ENCODE results near the gene FOXJ3. TPM values are rescaled to one million over a fixed set of nuclear protein-coding genes. Genes with fewer than 3 reads are reported as not detected.

Gene FOXJ3
- 15.1 and 18.1 TPM in 2 replicates for total RNA-seq

DNA sequence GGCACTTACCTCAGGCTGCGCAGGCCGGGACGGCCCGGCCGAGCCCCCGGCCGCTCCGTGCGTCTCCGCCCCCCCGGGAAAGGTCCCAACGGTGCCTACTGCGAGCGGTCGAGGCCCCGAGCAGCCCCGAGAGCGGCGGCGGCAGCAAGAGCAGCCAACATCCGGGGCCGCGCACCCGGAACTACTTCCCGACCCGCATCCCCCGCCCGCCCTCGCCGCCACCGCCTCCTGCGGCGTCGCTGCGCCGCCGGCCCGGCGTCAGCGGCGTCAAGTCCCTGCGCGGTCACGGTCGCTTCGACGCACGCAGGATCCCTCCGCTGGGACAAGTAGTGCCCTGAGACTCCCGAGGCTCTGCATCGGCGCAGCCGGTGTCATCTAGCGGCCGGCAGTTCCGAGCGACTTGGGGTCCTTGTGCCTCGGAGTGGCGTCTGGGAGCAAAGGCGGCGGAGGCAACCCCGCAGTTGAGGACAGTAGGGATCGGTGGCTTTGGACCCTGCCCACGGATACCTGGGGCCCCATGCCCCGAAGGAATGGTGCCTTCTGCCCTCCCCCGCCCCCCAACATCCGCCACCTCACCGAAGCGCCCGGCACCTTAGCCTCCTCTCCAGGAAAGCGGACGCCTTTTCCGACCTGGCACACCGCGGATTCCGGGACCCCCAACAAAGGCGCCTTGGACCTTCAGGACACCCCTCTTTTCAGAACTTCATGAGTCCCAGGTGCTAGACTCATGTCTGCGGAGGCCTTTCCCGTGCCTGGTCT lies at the start of gene FOXJ3:
Gene FOXJ3 (minus strand): TSS at position 186 of the 759 bp plus-strand sequence. CDS start 24,142 bp downstream, outside the sequence.
- DNase-seq (ENCODE audit: low read depth in 2 of 2) = peak; percentile 90 to 96

DNA sequence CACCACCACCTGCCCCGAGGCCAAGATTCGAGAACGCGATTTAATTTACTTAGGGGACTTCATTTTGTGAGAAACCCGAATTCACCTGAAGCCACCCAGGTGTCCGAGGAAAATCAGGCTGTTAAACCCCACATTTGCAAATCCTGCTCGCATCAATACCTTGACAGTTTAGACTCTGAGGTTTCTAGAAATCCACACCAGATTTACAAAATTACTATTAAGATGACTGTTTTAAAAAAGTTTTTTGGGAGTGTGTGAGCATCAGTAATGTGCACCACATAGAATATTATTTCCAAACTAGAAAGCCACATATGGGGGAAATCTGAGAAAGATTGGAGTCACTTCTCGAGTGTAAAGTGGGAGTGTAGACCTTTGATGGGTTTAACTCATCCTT lies 46.2 kb upstream of the FOXJ3 start:
- no peak for DNase-seq (ENCODE audit: low read depth in 2 of 2)

DNA sequence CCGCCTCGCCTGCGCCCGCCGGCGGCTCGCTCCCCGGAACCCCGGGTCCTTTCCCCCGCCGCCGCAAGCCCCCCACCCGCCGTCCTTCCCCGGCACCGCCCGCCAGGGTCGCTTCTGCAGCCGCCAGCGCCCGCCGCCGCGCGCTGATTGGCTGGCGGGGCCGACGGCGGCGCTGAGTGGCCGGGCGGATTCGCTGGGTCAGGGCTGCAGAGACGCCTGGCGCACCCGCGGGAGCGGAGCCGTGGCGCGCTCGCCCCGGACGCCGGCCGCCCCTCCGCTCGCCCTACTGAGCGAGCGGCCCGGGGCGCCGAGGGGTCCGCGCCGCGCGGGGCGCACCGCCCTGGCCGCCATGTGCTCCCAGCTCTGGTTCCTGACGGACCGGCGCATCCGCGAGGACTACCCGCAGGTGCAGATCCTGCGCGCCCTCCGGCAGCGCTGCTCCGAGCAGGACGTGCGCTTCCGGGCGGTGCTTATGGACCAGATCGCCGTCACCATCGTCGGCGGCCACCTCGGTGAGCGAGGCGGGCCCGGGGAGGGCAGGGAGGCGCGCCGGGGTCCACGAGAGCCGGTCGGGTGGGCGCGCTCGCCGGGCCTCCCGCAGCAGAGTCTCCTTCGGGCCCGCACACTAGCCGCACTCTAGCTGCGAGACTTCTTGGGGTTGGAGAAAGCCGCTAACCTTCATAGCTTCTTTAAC lies 45.7 kb upstream of the FOXJ3 start, which contains the start of gene RIMKLA:
Gene RIMKLA (plus strand): TSS at position 207 of the 694 bp plus-strand sequence. CDS start 143 bp downstream, at position 350.
- peak in 1 of 2 donors; percentile 50 for DNase-seq (ENCODE audit: low read depth in 2 of 2)

DNA sequence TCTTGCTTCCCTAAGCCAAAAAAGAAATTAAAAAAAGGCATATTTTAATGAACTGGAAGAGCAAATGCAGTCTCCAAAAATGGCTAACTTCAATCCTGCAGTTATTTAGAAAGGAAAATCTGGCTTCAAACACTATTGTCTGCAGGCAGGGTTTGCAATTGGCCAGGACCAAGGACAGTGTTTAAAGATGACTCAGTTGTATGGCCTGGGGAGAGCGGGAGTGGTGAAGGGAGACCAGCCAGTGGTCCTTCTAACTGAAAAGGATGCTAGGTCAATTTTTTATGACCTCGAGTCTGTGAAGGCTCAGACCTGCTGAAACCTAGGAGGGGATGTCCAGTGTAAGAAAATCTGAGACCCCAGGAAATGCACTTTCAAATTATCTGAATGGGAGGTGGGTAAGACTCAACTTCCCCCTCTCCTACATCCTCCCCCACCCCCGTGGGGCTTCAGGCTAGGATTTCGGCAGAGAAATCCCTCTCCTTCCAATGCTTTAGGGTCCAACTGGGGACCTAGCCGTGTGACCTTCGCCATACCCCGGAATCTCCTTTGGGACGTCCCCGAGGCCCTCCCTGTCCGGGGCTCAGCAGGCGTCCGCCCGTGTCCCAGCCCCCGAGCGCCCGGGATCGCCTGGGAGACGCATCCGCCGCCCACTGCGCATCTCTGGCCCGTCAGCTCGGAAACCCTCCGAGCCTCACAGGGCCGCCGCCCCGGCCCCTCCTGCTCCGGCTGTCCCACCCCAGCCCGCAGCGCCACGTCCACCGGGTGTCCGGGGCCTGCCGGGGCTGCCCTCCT lies 45.0 kb upstream of the FOXJ3 start:
- DNase-seq (ENCODE audit: low read depth in 2 of 2) = peak; percentile 9 to 18

DNA sequence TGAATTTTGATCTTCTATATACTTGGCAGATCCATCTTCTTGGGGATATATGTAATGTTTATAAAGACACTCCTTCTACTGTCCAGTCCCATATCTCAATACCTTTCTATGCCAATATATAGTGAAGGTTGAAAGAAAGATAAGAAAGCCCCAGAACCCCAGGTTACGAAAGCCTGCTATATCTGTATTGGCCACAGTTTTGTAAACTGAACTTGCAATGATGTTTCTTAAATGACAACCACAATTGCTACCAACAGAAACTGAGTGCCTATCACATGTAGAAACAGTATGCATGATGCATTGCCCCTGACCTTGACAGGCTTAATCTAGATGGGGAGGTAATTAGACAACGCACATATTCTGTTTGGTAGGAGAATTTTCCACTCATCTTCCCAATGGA lies 37.8 kb upstream of the FOXJ3 start:
- no peak for DNase-seq (ENCODE audit: low read depth in 2 of 2)

DNA sequence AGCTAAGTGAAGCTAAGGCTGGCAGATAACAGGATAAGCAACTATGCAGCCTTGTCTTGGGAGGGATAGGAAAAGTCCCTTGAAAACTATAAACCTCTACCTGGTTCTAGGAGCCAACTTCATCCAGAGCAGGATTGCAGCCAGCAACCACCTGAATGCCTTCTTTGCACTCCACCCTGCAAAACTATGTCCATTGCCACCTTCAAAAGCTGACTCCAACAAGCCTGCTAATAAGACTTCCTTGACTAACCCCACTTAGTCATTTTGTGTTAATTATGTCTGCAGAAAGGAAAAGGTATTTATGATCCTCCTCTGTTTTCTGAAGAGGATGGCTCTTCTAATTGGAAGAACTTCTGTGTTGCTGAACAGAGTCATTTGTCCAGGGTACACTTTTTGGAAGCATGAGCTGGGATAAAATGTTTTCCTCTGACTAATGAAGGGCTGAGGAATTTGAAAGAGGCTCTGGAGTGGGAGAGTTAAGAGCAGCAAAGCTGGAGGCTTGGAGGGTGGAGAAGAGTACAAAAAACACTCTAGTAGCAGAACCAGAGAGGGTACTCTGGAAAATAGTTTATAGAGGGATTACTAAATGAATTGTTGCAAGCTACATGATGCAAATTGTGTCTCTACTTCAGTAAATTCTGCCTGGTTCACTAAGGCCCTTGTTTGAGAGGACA lies 36.0 kb upstream of the FOXJ3 start:
- no peak for DNase-seq (ENCODE audit: low read depth in 2 of 2)

DNA sequence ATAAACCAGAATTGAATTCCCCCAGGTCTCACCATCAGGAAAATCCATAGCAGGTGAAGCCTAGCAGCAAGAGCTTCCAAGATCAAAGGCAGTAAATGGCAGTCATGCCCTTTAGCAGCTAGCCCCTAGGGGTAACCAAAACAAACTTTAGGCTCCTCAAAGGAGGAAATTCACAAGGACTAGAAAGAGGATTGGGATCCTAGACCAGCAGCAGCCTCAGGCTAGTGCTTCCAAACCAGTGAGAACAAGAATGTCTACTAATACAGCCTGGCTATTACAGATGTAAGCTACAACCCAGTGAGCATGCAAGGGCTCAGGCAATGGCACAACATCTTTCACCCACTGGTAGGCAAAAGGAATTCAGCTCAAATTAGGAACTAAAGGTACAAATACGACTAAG lies 34.4 kb upstream of the FOXJ3 start:
- DNase-seq (ENCODE audit: low read depth in 2 of 2) = no peak

DNA sequence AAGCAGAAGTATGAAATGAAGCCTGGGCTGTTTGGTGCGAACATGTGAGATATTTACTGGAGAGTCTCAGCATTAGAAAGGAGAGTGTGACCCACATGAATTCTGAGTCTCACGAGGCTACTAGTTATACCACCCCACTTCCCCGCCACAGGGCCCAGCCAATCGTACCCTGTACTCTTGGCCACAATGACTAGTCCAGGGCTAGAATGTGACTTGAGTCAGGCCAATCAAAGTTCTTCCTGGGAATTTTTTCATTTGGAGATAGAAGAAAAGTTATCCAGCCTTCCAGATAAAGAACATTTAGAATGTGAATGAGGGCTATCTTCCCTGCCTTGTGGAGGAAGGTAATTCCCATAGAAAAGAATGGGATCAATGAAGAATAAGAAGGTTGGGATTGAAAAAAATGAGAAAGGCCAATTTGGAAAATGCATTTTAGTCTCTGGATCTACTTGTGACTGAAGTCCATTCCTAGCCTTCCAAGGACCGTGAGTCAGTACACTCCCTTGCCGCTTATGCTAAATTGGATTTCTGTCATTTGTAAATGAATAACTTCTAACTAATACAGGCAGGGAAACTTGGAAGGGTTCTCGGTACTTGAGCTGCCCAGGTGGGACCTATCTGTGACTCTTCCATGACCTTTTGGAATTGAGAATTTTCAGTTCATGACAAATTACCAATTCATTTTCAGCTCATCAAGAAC lies 33.2 kb upstream of the FOXJ3 start:
- DNase-seq (ENCODE audit: low read depth in 2 of 2) = no peak

DNA sequence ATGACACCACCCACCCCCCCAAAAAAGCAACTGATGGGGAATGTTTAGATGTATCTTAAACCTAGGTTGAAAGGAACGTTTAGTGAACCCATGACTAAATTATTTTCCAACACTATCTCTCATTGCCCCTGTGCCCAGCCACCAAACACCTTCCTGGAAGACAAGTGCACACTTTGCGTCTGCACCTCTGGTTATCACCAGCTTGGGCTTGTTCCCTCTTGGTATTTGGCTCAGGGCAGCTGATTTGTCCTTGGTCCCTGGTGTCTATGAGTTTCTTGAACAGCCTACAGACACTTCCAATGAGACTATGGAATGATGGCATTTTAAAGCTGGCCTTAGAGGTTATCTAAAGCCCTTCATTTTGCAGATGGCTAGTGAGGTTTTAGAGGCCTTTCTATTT lies 30.1 kb upstream of the FOXJ3 start:
- DNase-seq (ENCODE audit: low read depth in 2 of 2) = no peak

DNA sequence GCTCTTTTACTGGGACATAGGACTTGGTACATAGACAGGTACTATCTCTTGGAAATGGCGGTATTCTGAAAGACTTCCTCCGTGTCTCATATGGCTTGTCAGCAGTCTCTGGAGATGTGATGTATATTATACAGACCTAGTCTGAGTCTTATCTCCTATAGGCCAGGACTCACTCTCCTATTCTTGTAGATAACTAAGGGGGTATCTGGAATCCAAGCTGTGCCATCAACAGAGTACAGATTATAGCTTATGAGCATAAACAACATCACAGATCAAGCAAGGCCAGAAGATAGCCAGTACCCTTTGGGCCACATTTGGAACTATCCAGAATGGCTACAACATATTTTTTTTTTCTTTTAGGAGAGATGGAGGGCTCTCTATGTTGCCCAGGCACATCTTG lies 29.5 kb upstream of the FOXJ3 start:
- DNase-seq (ENCODE audit: low read depth in 2 of 2) = no peak

DNA sequence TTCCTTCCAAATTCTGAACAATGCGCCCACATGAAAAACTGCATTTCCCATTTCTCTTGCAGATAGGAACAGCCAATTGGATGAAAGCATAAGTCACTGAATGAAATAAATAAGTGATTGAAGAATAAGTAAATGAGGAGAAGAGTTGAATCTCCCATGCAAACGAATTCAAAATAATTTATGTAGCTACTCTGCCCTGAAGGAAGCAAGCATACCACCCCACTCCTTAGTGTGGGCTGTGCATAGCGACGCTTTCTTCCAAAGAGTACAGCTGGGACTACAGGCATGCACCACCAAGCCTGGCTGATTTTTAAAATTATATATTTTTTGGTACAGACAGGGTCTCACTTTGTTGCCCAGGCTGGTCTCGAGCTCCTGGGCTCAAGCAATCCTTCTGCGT lies 29.1 kb upstream of the FOXJ3 start:
- no peak for DNase-seq (ENCODE audit: low read depth in 2 of 2)

DNA sequence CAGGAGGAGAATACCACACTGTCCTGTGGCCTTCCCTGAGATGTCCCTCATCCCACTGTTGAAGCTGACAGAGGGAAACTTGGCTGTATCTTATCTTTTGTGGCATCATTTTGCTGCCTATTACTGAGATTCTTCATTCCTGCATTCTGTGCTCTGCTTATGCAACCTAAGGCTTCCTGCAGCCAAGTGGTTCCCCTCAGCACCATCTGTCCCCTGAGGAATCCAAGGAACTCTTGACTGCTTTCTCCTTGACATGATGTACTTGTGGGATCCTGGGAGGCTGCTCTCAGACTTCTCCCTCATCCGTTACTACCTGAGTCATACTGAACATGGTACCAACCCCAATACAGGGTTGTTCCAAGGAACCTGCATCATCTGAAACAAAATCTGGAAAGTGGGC lies 24.4 kb upstream of the FOXJ3 start:
- DNase-seq (ENCODE audit: low read depth in 2 of 2) = no peak

DNA sequence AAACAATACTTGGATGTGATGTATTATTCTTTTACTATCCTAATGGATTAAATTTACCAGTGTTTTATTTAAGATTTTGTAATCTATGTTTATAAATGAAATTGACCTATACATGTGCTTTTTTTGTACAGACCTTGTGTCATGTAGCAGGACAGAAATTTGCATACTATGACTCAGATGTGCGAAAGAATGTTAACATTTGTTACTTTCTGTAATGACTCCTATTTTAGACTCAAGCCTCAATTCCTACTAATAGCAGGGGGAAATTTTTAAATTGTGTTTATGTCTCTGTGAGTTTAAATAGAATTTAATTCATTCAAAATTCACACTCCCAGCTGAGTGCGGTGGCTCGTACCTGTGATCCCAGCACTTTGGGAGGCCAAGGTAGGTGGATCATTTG lies 23.8 kb upstream of the FOXJ3 start:
- no peak for DNase-seq (ENCODE audit: low read depth in 2 of 2)

DNA sequence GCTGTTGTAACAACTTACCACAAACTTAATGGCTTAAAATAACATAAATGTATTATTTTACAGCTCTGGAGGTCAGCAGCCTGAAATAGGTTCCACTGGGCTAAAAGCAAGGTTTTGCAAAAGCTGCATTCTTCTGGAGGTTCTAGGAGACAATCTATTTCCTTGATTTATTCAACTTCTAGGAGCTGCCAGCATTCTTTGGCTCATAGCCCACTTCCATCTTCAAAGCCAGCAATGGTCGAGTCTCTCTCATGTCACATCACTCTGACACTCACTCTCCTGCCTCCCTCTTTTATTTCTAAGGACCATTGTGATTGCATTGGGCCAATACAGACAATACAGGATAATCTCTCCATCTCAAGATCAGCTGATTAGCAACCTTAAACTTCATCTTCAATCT lies 15.1 kb upstream of the FOXJ3 start:
- peak in 1 of 2 donors; percentile 6 for DNase-seq (ENCODE audit: low read depth in 2 of 2)

DNA sequence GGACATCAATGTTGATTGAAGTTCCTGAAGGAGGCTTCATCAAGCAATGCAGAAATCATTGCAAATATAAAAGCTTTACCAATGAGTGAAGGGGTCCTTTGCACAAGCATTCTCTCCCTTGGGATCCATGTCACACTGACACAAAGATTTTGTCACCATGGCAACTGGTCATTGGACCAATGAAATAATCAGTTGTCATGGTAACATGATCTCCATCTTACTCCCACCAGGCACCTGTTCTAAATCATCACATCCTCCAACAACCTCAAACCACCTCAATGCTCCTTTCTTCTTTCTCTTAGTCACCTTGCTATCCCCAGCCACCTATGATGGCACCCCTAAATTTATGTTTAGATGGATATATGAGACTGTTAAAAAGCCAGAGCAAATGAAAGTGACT lies 13.5 kb upstream of the FOXJ3 start:
- no peak for DNase-seq (ENCODE audit: low read depth in 2 of 2)

DNA sequence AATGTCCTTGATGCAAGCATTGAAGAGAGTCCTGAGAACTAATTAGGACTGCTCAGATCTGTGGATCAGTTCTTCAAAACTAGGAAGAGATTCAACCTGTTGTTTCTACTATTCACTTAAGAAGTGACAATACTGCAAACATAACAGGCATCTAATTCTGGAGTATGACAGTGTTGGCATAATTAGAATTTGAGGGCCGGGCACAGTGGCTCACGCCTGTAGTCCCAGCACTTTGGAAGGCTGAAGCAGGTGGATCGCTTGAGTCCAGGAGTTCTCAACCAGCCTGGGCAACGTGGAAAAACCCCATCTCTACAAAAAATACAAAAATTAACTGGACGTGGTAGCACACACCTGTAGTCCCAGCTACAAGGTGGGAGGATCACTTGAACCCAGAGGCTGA lies 8.0 kb upstream of the FOXJ3 start:
- no peak for DNase-seq (ENCODE audit: low read depth in 2 of 2)

DNA sequence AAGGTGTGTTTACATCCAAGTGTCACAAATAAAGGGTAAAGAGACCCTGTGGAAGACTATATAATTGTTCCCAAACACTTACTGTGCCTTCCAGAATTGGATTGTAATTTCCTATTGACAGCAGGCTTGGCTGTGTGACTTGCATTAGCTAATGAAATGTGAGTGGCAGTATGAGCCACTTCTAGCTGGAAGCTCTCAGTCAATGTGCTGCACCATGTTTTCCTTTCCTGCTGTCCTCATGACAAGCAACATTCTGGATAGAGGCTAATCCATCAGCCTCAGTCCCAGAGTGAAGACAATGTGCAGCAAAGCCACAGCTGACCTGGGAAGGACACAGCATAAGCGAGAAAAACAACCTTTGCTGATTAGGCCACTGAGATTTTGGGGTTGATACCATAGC lies 5.9 kb upstream of the FOXJ3 start:
- DNase-seq (ENCODE audit: low read depth in 2 of 2) = no peak

DNA sequence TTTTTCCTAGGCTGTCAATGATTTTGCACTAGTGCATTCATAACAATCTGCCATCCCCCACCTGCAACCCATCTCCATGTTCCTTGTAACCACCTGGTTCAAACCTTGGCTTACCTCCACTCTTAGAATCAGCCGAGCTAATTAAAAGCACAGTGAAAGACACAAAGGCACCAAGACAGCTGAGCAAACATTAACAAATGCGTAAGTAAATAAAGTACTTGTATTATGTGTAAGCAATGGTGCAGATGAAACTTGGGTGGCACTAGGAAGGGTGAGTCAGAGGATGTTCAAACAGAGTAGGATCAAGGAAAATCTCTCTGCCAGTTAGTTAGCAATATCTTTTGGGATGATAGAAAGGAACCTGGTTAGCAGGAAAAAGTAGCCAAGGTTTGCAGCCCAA lies 5.1 kb upstream of the FOXJ3 start:
- peak in 1 of 2 donors; percentile 37 for DNase-seq (ENCODE audit: low read depth in 2 of 2)

DNA sequence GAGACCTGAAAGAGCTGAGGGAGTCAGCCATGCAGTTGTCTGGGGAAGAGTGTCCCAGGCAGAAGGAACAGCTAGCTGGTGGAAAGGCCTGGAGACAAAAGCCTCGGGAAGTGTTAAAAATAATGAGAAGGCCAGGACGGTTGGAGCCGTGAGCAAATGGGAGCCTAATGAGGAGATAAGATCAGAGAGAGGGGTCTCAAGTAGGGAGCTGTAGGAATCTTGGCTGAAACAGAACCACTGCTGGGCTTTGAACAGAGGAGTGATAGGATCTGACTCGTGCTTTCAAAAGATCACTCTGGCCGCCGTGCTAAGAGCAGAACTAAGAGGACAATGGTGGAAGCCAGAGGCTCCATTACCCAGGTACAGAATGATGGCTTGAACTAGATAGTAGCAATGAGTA lies 1.9 kb upstream of the FOXJ3 start:
- DNase-seq (ENCODE audit: low read depth in 2 of 2) = no peak

DNA sequence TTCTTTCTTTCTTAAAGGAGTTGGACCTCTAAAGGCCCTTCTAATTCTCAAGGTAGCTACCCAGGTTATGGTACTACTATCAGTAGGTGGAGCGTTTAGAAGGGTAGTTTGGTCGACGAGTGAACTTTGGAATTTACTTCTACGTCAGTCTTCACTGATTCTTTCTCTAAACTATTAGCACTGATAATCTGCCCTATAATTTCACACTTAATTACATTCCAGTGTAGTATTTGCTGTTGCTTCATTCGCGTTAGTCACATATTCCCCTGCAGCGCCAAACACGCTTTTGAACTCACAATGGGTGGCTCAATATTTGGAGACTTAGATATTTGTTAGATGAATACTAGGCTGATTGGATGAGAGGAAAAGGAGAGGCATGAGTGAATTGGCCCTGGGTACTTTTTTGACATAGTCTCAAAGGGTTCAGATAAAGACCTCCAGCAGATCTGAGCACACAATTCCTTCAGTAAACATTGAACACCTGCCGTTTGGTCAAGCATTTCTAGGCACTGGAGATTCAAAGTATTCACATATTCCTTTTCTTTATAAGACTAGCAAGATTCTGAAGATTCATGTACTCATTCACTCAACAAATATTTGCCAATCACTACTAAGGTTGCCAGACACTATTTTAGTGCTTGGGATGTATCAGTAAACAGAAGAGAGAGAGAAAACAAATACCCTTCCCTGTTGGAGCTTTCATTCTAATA lies 929 bp upstream of the FOXJ3 start:
- DNase-seq (ENCODE audit: low read depth in 2 of 2) = peak in 1 of 2 donors; percentile 13
